ENCODE measurements around the gene SERPINF2.
"Not testable (repeated sequence)": the region's sequence is repeated elsewhere in the genome, so short reads cannot be mapped to it uniquely, and the experiment has no call there.

SERPINF2 gene

GRCh38 chr17:1720856-1721386 is 21.8 kb upstream of the SERPINF2 start:
- Mint-ChIP-seq H3K4me1 (peaks cover 34% of the 10 kb centered on the region), H3K27ac (no peak overlapping the region), H3K9me3 (no peaks in the 10 kb centered on the region), H3K36me3 (ENCODE audit: low read depth) (no peaks in the 10 kb centered on the region), H3K4me3 (no peak overlapping the region), H3K27me3 (ENCODE audit: low read depth, poor library complexity) (peaks cover 3% of the 10 kb centered on the region)
- peak; percentile 73 for DNase-seq
- peak; percentile 98 for TF ChIP-seq CTCF (IDR thresholded peaks at IDR 0.05)

GRCh38 chr17:1722022-1722421 is 20.6 kb upstream of the SERPINF2 start:
- H3K27ac Mint-ChIP-seq; H3K9me3 Mint-ChIP-seq; H3K4me3 Mint-ChIP-seq; H3K36me3 Mint-ChIP-seq (ENCODE audit: low read depth); DNase-seq; H3K27me3 Mint-ChIP-seq (ENCODE audit: low read depth, poor library complexity): not testable (repeated sequence)
- H3K4me1 Mint-ChIP-seq = peaks cover 31% of the 10 kb centered on the region

- no peak for TF ChIP-seq CTCF (IDR thresholded peaks at IDR 0.05)
- Mint-ChIP-seq H3K27me3 (ENCODE audit: low read depth, poor library complexity) (no peaks in the 10 kb centered on the region), H3K4me3 (peak within 1 kb of the TSS; percentile 73), H3K36me3 (ENCODE audit: low read depth) (no peaks in the 10 kb centered on the region), H3K4me1 (peaks cover 23% of the 10 kb centered on the region), H3K9me3 (no peaks in the 10 kb centered on the region), H3K27ac (no peak within 1 kb of the TSS)
- DNase-seq = peak; percentile 89
Observed at GRCh38 chr17:1724351-1724868, 18.3 kb upstream of the SERPINF2 start, which contains the start of gene WDR81. Gene WDR81 (plus strand): TSS chr17:1724704. CDS start chr17:1724960, 256 bp downstream.

- H3K27me3 Mint-ChIP-seq (ENCODE audit: low read depth, poor library complexity) = no peaks in the 10 kb centered on the region
- no peak for TF ChIP-seq CTCF (IDR thresholded peaks at IDR 0.05)
- no peaks in the 10 kb centered on the region for H3K36me3 Mint-ChIP-seq (ENCODE audit: low read depth)
- H3K9me3 Mint-ChIP-seq = no peaks in the 10 kb centered on the region
- no peak overlapping the region for H3K27ac Mint-ChIP-seq
- peak; percentile 57 for DNase-seq
- H3K4me3 Mint-ChIP-seq = peak overlapping the region; percentile 71
- H3K4me1 Mint-ChIP-seq = peaks cover 26% of the 10 kb centered on the region
Observed at GRCh38 chr17:1724869-1725641, 17.6 kb upstream of the SERPINF2 start.

GRCh38 chr17:1725642-1726511 is 16.8 kb upstream of the SERPINF2 start:
- Mint-ChIP-seq H3K27me3 (ENCODE audit: low read depth, poor library complexity) (no peaks in the 10 kb centered on the region), H3K9me3 (no peaks in the 10 kb centered on the region), H3K27ac (no peak overlapping the region), H3K4me3 (peak overlapping the region; percentile 71), H3K36me3 (ENCODE audit: low read depth) (no peaks in the 10 kb centered on the region), H3K4me1 (peaks cover 18% of the 10 kb centered on the region)
- DNase-seq = no peak
- no peak for TF ChIP-seq CTCF (IDR thresholded peaks at IDR 0.05)

Data from nephron progenitor cell (in vitro differentiated cells).